MM.1S (cell line): Measurements from ENCODE around the gene SORL1-AS1.

ENCODE experiments used
- EZH2 ChIP-seq: fragments of 300-600 bp; sonication (generic); optimal IDR thresholded peaks from 2 replicates; pipeline ENCODE3; 2017; ENCODE audit warnings: low read depth, mild to moderate bottlenecking, antibody characterized with exemption, low read length, mixed read lengths
- EZH2phosphoT487 ChIP-seq: fragments of 300-600 bp; sonication (generic); IDR thresholded peaks from 2 replicates; pipeline ENCODE4 v1.6.1; 2018; ENCODE audit warnings: antibody characterized with exemption, low read length
- TF ChIP-seq, protein P1 (sequence below): fragments of 300-600 bp; sonication (generic); IDR thresholded peaks from 2 replicates; pipeline ENCODE4 v1.5.1; 2016; ENCODE audit warnings: antibody characterized with exemption, low read length, mixed read lengths

DNA sequence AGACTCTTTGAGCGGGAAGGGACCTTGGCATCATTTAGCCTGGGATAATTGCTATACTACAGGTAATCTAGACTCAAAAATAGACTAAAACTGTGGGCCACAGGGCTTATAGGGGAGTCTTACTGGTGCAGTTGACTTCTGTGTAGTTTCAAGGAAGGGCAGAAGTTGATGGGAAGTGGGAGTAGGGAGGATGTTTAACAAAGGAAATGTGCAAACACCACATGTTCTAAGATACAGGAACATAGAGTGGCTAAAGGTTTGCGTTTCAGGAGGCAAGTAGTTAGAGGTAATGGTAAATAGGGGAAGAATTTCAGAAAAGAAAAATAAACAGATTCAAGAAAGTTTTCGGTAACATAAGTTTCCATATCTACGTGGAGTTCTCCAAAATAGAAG is 15.1 kb downstream of the SORL1-AS1 start:
- TF ChIP-seq, protein P1, sequence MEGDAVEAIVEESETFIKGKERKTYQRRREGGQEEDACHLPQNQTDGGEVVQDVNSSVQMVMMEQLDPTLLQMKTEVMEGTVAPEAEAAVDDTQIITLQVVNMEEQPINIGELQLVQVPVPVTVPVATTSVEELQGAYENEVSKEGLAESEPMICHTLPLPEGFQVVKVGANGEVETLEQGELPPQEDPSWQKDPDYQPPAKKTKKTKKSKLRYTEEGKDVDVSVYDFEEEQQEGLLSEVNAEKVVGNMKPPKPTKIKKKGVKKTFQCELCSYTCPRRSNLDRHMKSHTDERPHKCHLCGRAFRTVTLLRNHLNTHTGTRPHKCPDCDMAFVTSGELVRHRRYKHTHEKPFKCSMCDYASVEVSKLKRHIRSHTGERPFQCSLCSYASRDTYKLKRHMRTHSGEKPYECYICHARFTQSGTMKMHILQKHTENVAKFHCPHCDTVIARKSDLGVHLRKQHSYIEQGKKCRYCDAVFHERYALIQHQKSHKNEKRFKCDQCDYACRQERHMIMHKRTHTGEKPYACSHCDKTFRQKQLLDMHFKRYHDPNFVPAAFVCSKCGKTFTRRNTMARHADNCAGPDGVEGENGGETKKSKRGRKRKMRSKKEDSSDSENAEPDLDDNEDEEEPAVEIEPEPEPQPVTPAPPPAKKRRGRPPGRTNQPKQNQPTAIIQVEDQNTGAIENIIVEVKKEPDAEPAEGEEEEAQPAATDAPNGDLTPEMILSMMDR: no peak
- TF ChIP-seq EZH2 (no peak), EZH2phosphoT487 (no peak)
